SK-MEL-5 (cell line): ENCODE results near the gene CLCA1. TPM values are rescaled to one million over a fixed set of nuclear protein-coding genes. Genes with fewer than 3 reads are reported as not detected.

Source experiments
- DNase-seq: peaks from one replicate; pipeline ENCODE4 v3.0.0-alpha.2; 2016; ENCODE audit warnings: low read depth, low spot score
- in situ Hi-C: cut with HindIII; loops from 2 replicates; pipeline ENCODE4 v1.10.0; 2016; ENCODE audit warnings: low sequenced_read_pairs, high pct_unique_total_duplicates, low pct_unique_long_range_greater_than_20kb
- total RNA-seq: library from RNA; depleted of rRNA; stranded (reverse); fragments of >200 nt; shearing (Covaris generic); gene quantifications from 2 replicates; pipeline ENCODE4 v1.2.3, GENCODE V29; 2014; rRNA removed

Gene CLCA1
- total RNA-seq, 1 experiment from 2014 or later, result not detected

DNA sequence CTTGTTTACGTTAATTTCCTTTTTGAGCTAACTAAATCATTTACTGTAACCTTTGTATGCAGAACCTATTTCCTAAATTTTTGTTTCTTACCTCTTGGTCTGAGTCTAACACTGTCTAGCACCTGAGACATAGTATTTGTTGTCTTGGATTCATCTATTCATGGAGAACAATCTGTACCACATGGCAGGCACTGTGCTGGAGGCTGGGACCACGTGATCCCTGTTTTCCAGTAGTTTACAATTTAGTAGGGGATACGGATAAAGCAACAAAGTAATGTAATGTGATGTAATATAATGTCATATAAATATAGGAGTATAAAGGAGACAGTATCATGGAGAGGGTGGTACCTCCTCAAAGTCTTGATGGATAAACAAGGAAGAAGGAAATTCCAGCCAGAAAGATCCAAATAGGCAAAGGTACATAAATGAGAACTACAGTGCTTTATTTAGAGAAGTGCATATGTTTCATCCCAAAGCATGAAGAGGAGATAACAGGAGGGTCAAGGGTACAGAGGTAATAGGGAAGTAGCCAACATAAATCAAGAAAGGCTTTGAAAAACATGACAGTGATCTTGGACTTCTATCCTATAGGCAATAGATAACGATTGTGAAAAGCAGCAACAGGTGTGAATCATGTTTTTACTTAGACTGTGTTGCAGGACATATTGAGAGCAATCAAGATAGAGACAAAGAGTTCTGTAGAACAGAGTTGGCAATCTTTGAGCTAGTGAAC is 52.2 kb downstream of the CLCA1 start:
- no peak for DNase-seq
- in situ Hi-C loops, result no loop called here

DNA sequence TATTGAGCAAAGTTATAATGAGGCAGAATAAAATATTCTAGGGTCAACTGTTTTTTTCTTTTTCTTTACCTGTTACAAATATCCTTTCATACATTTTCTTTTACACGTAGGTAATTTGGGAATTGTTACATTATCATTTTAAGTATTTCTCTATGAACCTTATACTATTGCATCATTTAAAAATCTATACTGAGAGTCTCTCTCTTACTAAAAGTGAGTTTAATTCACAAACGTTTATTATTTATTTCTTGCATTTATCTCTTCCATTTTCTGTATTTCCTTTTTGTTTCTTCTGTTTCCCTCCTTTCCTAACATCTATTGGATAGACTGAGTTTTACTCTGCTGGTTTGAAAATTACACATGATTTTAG is 52.8 kb downstream of the CLCA1 start:
- no peak for DNase-seq
- in situ Hi-C loops, result no loop called here

DNA sequence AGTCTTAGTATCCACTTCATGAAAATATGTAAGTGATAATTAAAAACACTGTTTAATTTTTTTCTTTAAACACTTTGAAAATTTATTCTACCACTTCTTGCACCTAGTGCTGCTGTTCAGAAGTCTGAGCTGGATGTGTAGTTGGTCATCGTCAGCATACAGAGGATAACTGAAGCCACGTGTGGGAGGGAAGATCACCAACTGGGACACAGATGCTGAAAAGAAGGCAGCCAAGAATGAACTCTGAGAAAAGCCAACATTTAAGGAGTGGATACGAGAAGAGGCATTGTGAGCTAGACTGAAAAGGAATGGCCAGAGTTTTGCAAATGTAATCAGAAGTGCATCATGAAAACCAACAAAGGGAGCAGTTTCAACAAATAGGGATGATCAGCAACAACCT is 53.5 kb downstream of the CLCA1 start:
- DNase-seq, result no peak
- in situ Hi-C loops, result no loop called here

DNA sequence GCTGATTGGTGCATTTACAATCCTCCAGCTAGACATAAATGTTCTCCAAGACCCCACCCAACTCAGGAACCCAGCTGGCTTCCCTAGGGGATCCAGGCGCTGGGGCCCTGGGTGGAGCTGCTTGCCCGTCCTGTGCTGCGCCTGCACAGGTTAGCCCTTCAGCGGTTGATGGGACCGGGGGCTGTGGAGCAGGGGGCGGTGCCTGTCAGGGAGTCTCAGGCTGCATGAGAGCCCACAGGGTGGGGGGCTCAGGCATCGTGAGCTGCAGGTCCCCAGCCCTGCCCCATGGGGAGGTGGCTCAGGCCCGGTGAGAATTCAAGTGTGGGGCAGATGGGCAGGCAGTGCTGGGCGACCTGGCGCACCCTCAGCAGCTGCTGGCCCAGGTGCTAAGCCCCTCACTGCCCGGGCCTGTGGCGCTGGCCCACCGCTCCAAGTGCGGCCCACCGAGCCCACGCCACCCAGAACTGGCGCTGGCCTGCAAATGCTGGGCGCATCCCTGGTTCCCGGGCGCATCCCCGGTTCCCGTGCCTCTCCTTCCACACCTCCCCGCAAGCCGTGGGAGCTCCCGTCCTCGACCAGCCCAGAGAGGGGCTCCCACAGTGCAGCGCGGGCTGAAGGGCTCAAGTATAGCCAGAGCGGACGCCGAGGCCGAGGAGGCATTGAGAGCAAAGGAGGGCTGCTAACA is 55.1 kb downstream of the CLCA1 start:
- DNase-seq, result no peak
- in situ Hi-C loops, result no loop called here

DNA sequence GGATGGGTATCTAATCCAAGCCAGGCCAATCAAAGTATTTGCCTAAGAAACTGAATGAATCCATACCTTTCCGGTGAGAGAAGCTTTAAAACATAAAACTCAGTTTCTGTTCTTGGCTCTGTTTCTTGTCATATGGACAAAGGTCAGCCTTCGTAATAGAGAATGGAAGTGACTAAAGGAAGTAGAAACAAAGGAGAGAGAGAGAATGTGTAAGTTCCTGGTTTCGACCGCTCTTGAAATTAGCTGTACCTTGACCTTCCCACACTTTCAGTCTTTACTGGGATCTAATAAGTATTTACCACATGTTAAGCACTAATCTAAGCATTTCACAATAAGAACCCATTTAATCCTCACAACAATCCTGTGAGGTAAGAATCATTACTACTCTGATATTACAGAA is 58.6 kb downstream of the CLCA1 start:
- in situ Hi-C loops, result no loop called here
- DNase-seq, result no peak

DNA sequence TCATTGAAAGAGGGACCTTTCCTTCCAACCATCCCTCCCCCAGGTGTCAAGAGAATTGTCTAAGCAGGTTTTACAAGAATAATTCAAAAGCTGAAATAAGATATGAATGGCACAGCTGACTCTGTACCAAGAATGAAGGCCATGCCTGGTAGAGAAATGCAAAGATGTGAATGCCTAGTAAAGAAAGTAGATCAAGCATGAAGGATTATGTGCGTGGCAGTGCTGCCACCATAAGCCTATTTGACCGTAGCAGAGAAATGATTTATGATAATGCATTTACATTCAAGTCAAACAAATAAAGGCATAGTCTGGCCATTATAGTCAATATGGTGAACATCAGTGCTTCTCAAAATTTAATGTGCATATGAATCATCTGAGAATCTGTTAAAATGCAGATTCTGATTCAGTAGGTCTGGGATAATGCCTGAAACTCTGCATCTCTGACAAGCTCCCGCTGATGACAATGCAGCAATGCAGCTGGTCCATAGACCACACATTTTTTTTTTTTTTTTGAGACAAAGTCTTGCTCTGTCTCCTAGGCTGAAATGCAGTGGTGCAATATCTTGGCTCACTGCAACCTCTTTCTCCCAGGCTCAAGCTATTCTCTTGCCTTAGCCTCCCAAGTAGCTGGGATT is 61.6 kb downstream of the CLCA1 start:
- in situ Hi-C loops, result no loop called here
- no peak for DNase-seq

DNA sequence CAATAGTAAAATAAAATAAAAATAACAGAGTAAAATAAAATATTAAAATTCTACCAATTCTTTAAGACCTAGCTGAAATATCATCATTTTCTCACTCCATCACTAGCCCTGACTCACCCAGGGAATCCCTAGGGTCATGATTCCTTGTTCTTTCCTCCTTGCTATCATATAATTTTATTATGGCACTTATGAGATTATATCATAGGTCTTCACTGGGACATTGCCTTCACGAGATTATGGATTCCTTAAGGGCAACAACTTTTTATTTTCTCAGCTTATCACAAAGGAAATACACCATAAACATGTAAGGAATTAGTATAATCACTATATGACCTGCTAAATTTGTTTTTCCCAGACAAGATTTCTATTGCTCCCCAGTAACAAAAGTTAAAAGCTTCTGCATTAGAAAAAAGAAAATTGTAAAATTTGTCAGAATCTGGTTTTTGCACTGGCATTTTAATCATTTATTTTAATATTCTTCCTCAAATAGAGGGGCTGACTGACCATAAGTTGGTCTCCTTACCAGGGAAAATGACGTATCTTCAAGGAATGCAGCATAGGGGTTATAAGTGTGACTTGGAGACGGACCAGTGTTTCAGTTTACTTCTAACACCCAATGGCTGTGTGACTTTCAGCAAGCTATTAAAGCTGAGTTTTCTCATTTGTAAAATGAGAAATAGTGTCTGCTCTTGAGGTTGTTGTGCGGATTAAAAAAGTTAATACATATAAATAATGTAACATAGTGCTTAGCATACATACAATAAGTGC is 69.4 kb downstream of the CLCA1 start:
- in situ Hi-C loops, result no loop called here
- DNase-seq, result no peak

DNA sequence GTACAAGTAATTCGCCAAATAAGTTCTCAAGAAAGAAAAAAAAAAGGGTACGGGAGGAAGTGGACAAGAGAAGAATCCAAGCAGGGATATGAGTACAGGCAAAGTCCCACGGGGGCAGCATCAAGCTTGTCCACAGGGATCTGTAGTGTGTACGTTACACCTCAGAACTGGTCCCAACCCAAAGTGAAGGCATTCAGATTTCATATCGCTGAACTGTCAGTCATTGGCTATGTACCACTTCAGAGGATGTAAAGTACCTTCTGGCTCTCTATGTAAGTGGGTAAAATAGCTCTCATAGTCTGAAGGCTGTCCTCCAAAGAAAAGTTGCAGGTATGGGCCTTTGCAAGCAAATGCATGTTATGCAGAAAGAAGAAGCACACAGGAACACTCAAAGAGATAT is 70.0 kb downstream of the CLCA1 start:
- in situ Hi-C loops, result no loop called here
- DNase-seq, result no peak

DNA sequence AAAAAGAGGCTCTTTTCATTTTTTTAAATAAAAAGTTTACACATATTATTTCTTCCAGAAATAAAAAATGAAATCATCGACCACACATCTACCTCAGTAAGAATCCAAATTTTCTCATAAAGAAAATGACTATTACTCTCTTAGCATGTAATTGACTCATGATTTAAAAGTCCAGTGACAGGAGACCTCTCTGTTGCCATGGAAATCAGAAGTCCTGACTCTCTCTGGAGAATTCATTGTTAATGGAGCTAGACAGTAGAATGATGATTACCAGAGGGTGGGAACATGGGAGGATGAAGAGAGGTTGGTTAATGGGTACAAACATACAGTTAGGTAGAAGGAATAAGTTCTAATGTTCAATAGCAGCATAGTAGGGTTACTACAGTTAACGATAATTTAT is 73.1 kb downstream of the CLCA1 start:
- DNase-seq, result no peak
- in situ Hi-C loops, result no loop called here

DNA sequence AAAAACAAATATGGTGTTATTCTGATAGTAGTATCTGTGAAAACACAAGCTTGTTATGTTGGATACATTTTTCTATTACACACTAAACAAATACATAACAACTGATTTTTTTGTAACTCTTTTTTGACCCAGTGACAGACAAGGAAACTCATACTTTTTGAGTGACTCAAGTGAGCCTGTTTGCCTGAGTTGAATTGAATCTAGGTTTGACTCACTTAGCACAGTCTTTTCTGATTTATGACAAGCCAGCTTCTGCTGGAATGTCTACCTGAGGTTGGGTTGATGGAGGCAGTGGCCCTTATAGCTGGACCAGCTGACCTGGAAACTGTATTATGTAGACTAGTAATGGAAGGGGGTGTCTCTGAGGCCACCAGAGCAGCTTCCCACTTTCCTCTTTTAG is 73.9 kb downstream of the CLCA1 start:
- in situ Hi-C loops, result no loop called here
- DNase-seq, result no peak

DNA sequence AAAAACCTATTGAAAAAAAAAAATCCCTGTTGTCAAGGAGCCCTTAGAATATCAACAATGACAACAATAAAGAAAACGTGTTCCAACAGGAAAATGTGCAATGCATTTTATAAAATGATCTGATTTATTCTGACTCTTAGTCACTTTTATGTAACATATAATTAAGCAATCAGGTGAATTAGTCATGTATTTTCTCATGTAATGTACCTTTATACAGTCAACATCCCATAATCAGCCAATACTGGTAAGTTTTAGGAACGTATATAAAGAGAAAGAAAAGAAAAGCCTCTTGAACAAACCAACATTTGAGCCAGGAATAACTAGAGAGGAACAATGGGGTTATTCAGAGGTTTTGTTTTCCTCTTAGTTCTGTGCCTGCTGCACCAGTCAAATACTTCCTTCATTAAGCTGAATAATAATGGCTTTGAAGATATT is 78.1 kb downstream of the CLCA1 start, which contains the start of gene CLCA4:
TSS of gene CLCA4 (plus strand) at position 292 of the 435 bp plus-strand sequence. CDS start at position 334, 42 bp downstream.
- in situ Hi-C loops, result no loop called here
- peak; percentile 10 for DNase-seq

DNA sequence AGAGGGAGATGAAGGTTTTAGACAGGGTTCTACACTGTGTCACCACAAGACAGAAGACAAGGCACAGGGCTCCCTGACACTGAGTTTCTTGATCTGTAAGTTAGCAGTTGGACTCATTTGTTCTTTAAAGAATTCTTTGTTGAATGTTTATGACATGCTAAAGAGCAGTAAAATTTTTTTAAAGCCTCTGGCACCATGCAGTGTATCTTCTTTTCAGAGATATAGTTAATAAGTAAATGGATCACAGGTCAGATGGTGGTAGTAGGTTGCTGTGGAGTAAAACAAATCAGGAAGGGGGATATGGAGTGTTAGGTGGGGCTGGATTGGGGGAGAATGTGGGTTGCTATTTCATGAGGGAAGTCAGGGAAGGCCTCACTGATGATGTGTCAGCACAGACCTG is 80.1 kb downstream of the CLCA1 start:
- in situ Hi-C loops, result no loop called here

More for the DNA sequence above, 80.1 kb downstream of the CLCA1 start:
- no peak for DNase-seq

Other genes with a start within 250 kb of the CLCA1 start
- gene ODF2L, start 72.6 kb upstream of the CLCA1 start, total RNA-seq, result 27.2 and 27.3 TPM in 2 replicates
- gene CLCA2, start 44.8 kb upstream of the CLCA1 start, total RNA-seq, result 0.08 TPM in 1 of 2 replicates, not detected in the other
- not detected in 2 replicates for gene CLCA4, start 78.2 kb downstream of the CLCA1 start, total RNA-seq
- 18.5 and 19.3 TPM in 2 replicates for gene SH3GLB1, start 235.6 kb downstream of the CLCA1 start, total RNA-seq